Measurements from ENCODE around the gene ARHGAP9.

DNA sequence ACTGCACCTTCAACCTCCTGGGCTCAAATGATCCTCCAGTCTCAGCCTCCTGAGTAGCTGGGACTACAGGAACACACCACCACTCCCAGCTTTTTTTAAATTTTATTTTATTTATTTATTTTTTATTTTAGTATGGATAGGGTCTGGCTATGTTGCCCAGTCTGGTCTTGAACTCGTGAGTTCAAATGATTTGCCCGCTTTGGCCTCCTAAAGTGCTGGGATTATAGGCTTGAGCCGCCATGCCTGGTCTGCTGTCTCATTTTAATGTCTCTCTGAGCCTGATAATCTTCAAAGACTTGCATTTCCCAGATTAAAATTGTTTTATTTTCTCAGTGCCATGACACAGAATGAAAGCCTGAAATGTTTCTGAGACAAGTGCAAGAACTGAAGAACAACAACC lies 46.3 kb downstream of the ARHGAP9 start:
- TF ChIP-seq, protein P1, sequence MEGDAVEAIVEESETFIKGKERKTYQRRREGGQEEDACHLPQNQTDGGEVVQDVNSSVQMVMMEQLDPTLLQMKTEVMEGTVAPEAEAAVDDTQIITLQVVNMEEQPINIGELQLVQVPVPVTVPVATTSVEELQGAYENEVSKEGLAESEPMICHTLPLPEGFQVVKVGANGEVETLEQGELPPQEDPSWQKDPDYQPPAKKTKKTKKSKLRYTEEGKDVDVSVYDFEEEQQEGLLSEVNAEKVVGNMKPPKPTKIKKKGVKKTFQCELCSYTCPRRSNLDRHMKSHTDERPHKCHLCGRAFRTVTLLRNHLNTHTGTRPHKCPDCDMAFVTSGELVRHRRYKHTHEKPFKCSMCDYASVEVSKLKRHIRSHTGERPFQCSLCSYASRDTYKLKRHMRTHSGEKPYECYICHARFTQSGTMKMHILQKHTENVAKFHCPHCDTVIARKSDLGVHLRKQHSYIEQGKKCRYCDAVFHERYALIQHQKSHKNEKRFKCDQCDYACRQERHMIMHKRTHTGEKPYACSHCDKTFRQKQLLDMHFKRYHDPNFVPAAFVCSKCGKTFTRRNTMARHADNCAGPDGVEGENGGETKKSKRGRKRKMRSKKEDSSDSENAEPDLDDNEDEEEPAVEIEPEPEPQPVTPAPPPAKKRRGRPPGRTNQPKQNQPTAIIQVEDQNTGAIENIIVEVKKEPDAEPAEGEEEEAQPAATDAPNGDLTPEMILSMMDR (conservative IDR thresholded peaks at IDR 0.05) = no peak
- no peak for TF ChIP-seq EZH2 (IDR thresholded peaks at IDR 0.05; ENCODE audit: low read depth)
